HepG2 (cell line): ENCODE results near the gene CDC6. TPM values are rescaled to one million over a fixed set of nuclear protein-coding genes. Genes with fewer than 3 reads are reported as not detected.

Source experiments
- CEBPZ ChIP-seq: IDR thresholded peaks from 2 replicates; pipeline ENCODE4 v1.6.1; 2012; ENCODE audit warnings: low read length, improper control_type of control experiment
- ETS1 ChIP-seq: sonication (generic); formaldehyde crosslinking; IDR thresholded peaks from 2 replicates; pipeline ENCODE4 v1.4.0; 2020; ENCODE audit warnings: missing genetic modification reagents
- NFYB ChIP-seq: sonication (generic); formaldehyde crosslinking; IDR thresholded peaks from 2 replicates; pipeline ENCODE4 v1.4.0; 2020; ENCODE audit warnings: missing genetic modification reagents
- POGK ChIP-seq: sonication (generic); formaldehyde crosslinking; conservative IDR thresholded peaks from 2 replicates; pipeline ENCODE4 v1.8.0; 2022; ENCODE audit warnings: mild to moderate bottlenecking, moderate library complexity, missing genetic modification reagents
- RFX5 ChIP-seq: IDR thresholded peaks from 2 replicates; pipeline ENCODE4 v1.6.1; 2011; ENCODE audit warnings: low read depth, low read length, improper control_type of control experiment
- TFDP1 ChIP-seq: IDR thresholded peaks from 2 replicates; pipeline ENCODE4 v1.6.1; 2016; ENCODE audit warnings: missing compliant biosample characterization, missing genetic modification reagents, borderline replicate concordance
- TRIM24 ChIP-seq: sonication (generic); formaldehyde crosslinking; IDR thresholded peaks from 2 replicates; pipeline ENCODE4 v1.8.0; 2022; ENCODE audit warnings: mild to moderate bottlenecking, missing genetic modification reagents
- ZEB1 ChIP-seq: IDR thresholded peaks from 2 replicates; pipeline ENCODE4 v1.6.1; 2012; ENCODE audit warnings: mild to moderate bottlenecking, low read depth, inconsistent platforms; ENCODE audit not compliant: insufficient replicate concordance
- ZMYM4 ChIP-seq: sonication (generic); formaldehyde crosslinking; IDR thresholded peaks from 2 replicates; pipeline ENCODE4 v1.8.1; 2023; ENCODE audit warnings: mild to moderate bottlenecking, missing genetic modification reagents
- ZNF337 ChIP-seq: sonication (generic); formaldehyde crosslinking; IDR thresholded peaks from 2 replicates; pipeline ENCODE4 v1.5.1; 2020; ENCODE audit warnings: missing genetic modification reagents, low read depth, mild to moderate bottlenecking, borderline replicate concordance
- ZNF747 ChIP-seq: sonication (generic); formaldehyde crosslinking; IDR thresholded peaks from 2 replicates; pipeline ENCODE4 v1.8.1; 2023; ENCODE audit warnings: missing genetic modification reagents, mild to moderate bottlenecking, borderline replicate concordance
- ZNF850 ChIP-seq: sonication (generic); formaldehyde crosslinking; conservative IDR thresholded peaks from 2 replicates; pipeline ENCODE4 v1.9.0; 2021; ENCODE audit warnings: mild to moderate bottlenecking, missing genetic modification reagents
- ZSCAN12 ChIP-seq: sonication (generic); formaldehyde crosslinking; IDR thresholded peaks from 2 replicates; pipeline ENCODE4 v1.9.0; 2021; ENCODE audit warnings: mild to moderate bottlenecking, missing genetic modification reagents
- polyA plus RNA-seq, 8 experiments: library from polyadenylated mRNA; depleted of rRNA in 3 of 8; stranded (reverse) in 7 of 8; unstranded in 1 of 8; fragments of >200 nt; fragmentation: Illumina TruSeq in 4 of 8; extraction: Trizol in 4 of 8; gene quantifications; 2 replicates each; pipeline versions ENCODE4 v1.2.1 to v1.2.3, GENCODE V29; 2011 to 2016; ENCODE audit warnings: low read depth in 4 of 8, missing spikeins in 1 of 8, mixed read lengths in 1 of 8; ENCODE audit not compliant: insufficient read depth in 1 of 8
- total RNA-seq, 5 experiments: library from RNA; depleted of rRNA; stranded (reverse); fragments of >200 nt; fragmentation: Illumina TruSeq; extraction: Trizol; gene quantifications; 2 replicates each; pipeline ENCODE4 v1.2.3, GENCODE V29; 2016; ENCODE audit warnings: low read depth in 1 of 5
- TF ChIP-seq, protein P1 (sequence below), 2 experiments: sonication (generic) in 1 of 2; formaldehyde crosslinking in 1 of 2; IDR thresholded peaks; 2 replicates each; pipeline versions ENCODE4 v1.4.0 to v1.6.1; 2016 to 2020; ENCODE audit warnings: borderline replicate concordance in 1 of 2, low read depth in 1 of 2, mild to moderate bottlenecking in 1 of 2, missing genetic modification reagents in 1 of 2
- TF ChIP-seq, protein P2 (sequence below): IDR thresholded peaks from 2 replicates; pipeline ENCODE4 v1.6.1; 2016; ENCODE audit warnings: low read depth, borderline replicate concordance

Gene CDC6
- total and polyA plus RNA-seq, 2 of the 13 experiments (the other 11 are each of a cell fraction or from before 2014, with no cell fraction given) = 17.4 to 114 TPM

DNA sequence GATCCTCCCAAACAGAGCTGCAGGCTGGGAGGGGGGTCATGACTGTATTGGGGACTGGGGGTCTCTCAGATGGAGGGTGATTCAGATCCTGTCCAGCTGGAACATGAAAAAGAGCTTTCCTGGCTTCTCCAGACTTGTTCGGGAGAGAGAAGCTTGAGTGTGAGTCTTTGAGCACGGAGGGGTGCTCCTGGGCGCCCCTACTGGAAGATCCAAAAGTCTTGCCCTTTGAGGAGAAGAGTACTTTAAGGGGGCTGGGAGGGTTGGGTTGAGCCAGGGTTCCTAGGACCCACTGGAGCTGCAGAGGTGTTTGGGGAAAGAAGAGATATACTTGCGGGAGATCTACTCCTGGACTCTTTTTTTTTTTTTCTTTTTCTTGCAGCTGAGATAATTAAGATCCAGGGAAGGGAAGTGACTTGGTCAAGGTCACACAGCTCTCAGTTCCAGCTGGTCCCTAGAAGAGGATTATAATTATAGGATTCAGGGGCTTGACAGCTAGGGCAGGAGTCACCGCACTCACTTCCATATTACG is 29.7 kb downstream of the CDC6 start (continued):
- TF ChIP-seq TRIM24 (CRISPR knock-in tag) = no peak
- TF ChIP-seq ZMYM4 = no peak
- TF ChIP-seq ZNF747 (CRISPR knock-in tag) = 0 out of 2 replicates have a peak, but pooled peaks have one; percentile 29
- TF ChIP-seq ZSCAN12 (CRISPR knock-in tag) = no peak
- TF ChIP-seq ZNF850 (CRISPR knock-in tag) = 0 out of 2 replicates have a peak, but pooled peaks have one; percentile 11
- TF ChIP-seq ZEB1 = no peak
- TF ChIP-seq POGK (CRISPR knock-in tag) = no peak
- no peak for TF ChIP-seq NFYB (CRISPR knock-in tag)
- TF ChIP-seq, protein P1, sequence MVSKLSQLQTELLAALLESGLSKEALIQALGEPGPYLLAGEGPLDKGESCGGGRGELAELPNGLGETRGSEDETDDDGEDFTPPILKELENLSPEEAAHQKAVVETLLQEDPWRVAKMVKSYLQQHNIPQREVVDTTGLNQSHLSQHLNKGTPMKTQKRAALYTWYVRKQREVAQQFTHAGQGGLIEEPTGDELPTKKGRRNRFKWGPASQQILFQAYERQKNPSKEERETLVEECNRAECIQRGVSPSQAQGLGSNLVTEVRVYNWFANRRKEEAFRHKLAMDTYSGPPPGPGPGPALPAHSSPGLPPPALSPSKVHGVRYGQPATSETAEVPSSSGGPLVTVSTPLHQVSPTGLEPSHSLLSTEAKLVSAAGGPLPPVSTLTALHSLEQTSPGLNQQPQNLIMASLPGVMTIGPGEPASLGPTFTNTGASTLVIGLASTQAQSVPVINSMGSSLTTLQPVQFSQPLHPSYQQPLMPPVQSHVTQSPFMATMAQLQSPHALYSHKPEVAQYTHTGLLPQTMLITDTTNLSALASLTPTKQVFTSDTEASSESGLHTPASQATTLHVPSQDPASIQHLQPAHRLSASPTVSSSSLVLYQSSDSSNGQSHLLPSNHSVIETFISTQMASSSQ (IDR thresholded peaks at IDR 0.05; ENCODE audit: low read depth) = no peak
- TF ChIP-seq, protein P1 (CRISPR knock-in tag; IDR thresholded peaks at IDR 0.05; ENCODE audit: borderline replicate concordance) = no peak
- TF ChIP-seq CEBPZ = no peak
- TF ChIP-seq ZNF337 (CRISPR knock-in tag) = 0 out of 2 replicates have a peak, but pooled peaks have one; percentile 3
- TF ChIP-seq, protein P2, sequence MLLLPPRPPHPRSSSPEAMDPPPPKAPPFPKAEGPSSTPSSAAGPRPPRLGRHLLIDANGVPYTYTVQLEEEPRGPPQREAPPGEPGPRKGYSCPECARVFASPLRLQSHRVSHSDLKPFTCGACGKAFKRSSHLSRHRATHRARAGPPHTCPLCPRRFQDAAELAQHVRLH (CRISPR knock-in tag) = no peak
- TF ChIP-seq ETS1 = no peak
- no peak for TF ChIP-seq TFDP1 (CRISPR knock-in tag)
- TF ChIP-seq RFX5 = no peak
